Activated CD8-positive, alpha-beta memory T cell treated with anti-CD3 and anti-CD28 coated beads for 48 hours (primary cell): ENCODE measurements around the gene HOXD12.

Experiments used
- DNase-seq, 3 experiments: peaks; one replicate each; pipeline ENCODE4 v3.0.0-alpha.2; 2020; ENCODE audit warnings: low read depth in 2 of 3, low spot score in 2 of 3

Gene HOXD12

GRCh38 chr2:176080540-176081375 is 18.8 kb upstream of the HOXD12 start:
- DNase-seq: no peak

GRCh38 chr2:176081376-176081836 is 18.2 kb upstream of the HOXD12 start:
- DNase-seq: no peak

GRCh38 chr2:176081837-176082524 is 17.6 kb upstream of the HOXD12 start:
- no peak for DNase-seq

GRCh38 chr2:176082525-176082823 is 17.1 kb upstream of the HOXD12 start:
- DNase-seq: no peak

GRCh38 chr2:176082824-176083751 is 16.5 kb upstream of the HOXD12 start:
- no peak for DNase-seq

- DNase-seq: no peak
Measured at GRCh38 chr2:176083796-176084261, 15.8 kb upstream of the HOXD12 start, which contains the start of gene EVX2. Gene EVX2, minus strand, starts transcription at chr2:176083962. Its CDS starts 186 bp downstream, at chr2:176083776.

GRCh38 chr2:176084611-176085119 is 14.9 kb upstream of the HOXD12 start:
- no peak for DNase-seq

GRCh38 chr2:176085120-176085788 is 14.3 kb upstream of the HOXD12 start:
- no peak for DNase-seq

GRCh38 chr2:176085861-176086771 is 13.5 kb upstream of the HOXD12 start:
- no peak for DNase-seq

- no peak for DNase-seq
Measured at GRCh38 chr2:176087330-176088047, 12.1 kb upstream of the HOXD12 start.

- DNase-seq: no peak
Measured at GRCh38 chr2:176088048-176088936, 11.3 kb upstream of the HOXD12 start.

- no peak for DNase-seq
Measured at GRCh38 chr2:176088937-176089842, 10.4 kb upstream of the HOXD12 start.

GRCh38 chr2:176089843-176090395 is 9.7 kb upstream of the HOXD12 start:
- DNase-seq: no peak

GRCh38 chr2:176090862-176091261 is 8.7 kb upstream of the HOXD12 start:
- no peak for DNase-seq

GRCh38 chr2:176091329-176092258 is 8.0 kb upstream of the HOXD12 start:
- DNase-seq: no peak
